COR-L47 (cell line): ENCODE results near the gene PROKR1.

Experiments
- DNase-seq: peaks from one replicate; lab custom pipeline; 2025; lab: John Stamatoyannopoulos, UW

Gene PROKR1

GRCh38 chr2:68698567-68699377 lies 55.4 kb downstream of the PROKR1 start:
- DNase-seq: peak; percentile 74

DNA sequence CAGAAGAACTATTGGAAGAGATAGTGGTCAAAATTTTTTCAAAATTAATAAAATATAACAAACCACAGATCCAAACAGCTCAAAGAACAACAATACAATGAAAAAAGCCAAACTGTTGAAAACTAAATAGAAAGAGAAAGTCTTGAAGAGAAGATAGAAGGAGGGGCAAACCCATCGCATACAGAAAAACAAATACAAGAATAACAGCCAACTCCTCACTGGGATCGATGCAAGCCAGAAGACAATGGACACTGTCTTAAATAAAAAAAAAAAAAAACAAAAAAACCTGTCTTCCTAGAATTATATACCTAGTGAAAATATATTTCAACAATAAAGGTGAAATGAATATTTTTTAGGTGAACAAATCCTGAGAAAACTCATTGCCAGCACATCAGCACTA lies 57.2 kb downstream of the PROKR1 start:
- no peak for DNase-seq

GRCh38 chr2:68706637-68707036 lies 63.3 kb downstream of the PROKR1 start:
- no peak for DNase-seq
